Measurements from ENCODE around the gene MKI67. TPM values are rescaled to one million over a fixed set of nuclear protein-coding genes. Genes with fewer than 3 reads are reported as not detected.

The MKI67 gene
- total and polyA plus RNA-seq, 10 of the 15 experiments (the other 5 are each of a cell fraction or from before 2014, with no cell fraction given): 22.3 to 183 (median 82.9) TPM

- TF ChIP-seq SREBF1 (IDR thresholded peaks at IDR 0.05; ENCODE audit: low read length) (no peak), NFYB (IDR thresholded peaks at IDR 0.05; ENCODE audit: insufficient read depth, low read depth, low read length) (no peak), EZH2 (IDR thresholded peaks at IDR 0.05; ENCODE audit: borderline replicate concordance, control insufficient read depth, low read depth, low read length) (no peak), NBN (IDR thresholded peaks at IDR 0.05) (no peak)
These were observed 41.9 kb downstream of the MKI67 start (continued) for GRCh38 chr10:128084364-128084763.

GRCh38 chr10:128083191-128083895 is 42.9 kb downstream of the MKI67 start:
- 89% methylated on average over 15 of the region's 15 CpGs for WGBS (ENCODE audit: insufficient coverage, insufficient replicate concordance, low lambda C conversion rate, missing lambda C conversion rate)
- ChIA-PET RAD21 (ENCODE audit: unreplicated experiment) (interaction anchor here (0.9 to 1.4 kb wide), 3 partner anchors 14 to 66 kb away, joined by 3 to 4 read pairs (median 3); no protein-coding TSS in a partner anchor), SMC1A (ENCODE audit: uncharacterized antibody, unreplicated experiment) (interaction anchor here (0.8 to 1.3 kb wide), 3 partner anchors 12 to 47 kb away, joined by 3 to 7 read pairs (median 4); no protein-coding TSS in a partner anchor), CTCF (interaction anchor here (1.3 to 3.6 kb wide), 5 partner anchors 11 to 72 kb away, joined by 3 to 25 read pairs (median 5); no protein-coding TSS in a partner anchor), POLR2A (no interaction called here)
- no peaks in the 10 kb centered on the region for H3K9me3 ChIP-seq (replicated peaks; ENCODE audit: control insufficient read depth, insufficient read depth, low read length)
- no peaks in the 10 kb centered on the region for H3K27me3 ChIP-seq (replicated peaks in 1 of 2; ENCODE audit: control insufficient read depth in 2 of 2, insufficient read depth in 2 of 2, low read length in 1 of 2)
- no peaks in the 10 kb centered on the region for H4K20me1 ChIP-seq (ENCODE audit: control insufficient read depth, insufficient read depth)
- no peaks in the 10 kb centered on the region; a peak in 2 of 4 replicates for H3K36me3 ChIP-seq (ENCODE audit: control insufficient read depth in 2 of 2, insufficient read depth in 2 of 2, low read length in 1 of 2)
- no peak for DNase-seq (ENCODE audit: low read depth, low spot score)
- FAIRE-seq: no peak
- in situ Hi-C loops (cut with MboI) (no loop called here), intact Hi-C loops (cut with micrococcal nuclease; ENCODE audit: unreplicated experiment) (no loop called here)
- no peak overlapping the region for H3K27ac ChIP-seq (ENCODE audit: control insufficient read depth, insufficient read depth)
- no peak overlapping the region for H3K4me3 ChIP-seq
- no peak overlapping the region for H3K4me2 ChIP-seq (ENCODE audit: control insufficient read depth, insufficient read depth)
- no peak overlapping the region for H2AFZ ChIP-seq (ENCODE audit: control insufficient read depth, low read depth, low read length)
- ATAC-seq: no peak
- no peaks in the 10 kb centered on the region for H3K4me1 ChIP-seq (ENCODE audit: control insufficient read depth, insufficient read depth, low read length)
- no TSS peak for BruUV-seq (replicated peaks)
- no peaks in the 10 kb centered on the region for H3K79me2 ChIP-seq (ENCODE audit: control insufficient read depth, insufficient read depth, low read length)
- no peak overlapping the region for H3K9ac ChIP-seq (ENCODE audit: control insufficient read depth, insufficient read depth, low read length)
- no peak for TF ChIP-seq RCOR1 (conservative IDR thresholded peaks at IDR 0.05; ENCODE audit: low read depth, low read length)
- TF ChIP-seq ZBED1 (IDR thresholded peaks at IDR 0.05; ENCODE audit: borderline replicate concordance): no peak
- TF ChIP-seq KDM1A (IDR thresholded peaks at IDR 0.05; ENCODE audit: borderline replicate concordance): no peak
- TF ChIP-seq SMAD5 (IDR thresholded peaks at IDR 0.05; ENCODE audit: low read depth): no peak
- no peak for TF ChIP-seq SREBF1 (IDR thresholded peaks at IDR 0.05; ENCODE audit: low read length)
- no peak for TF ChIP-seq ZNF24 (IDR thresholded peaks at IDR 0.05)
- TF ChIP-seq ATF2 (IDR thresholded peaks at IDR 0.05; ENCODE audit: low read length): no peak
- TF ChIP-seq CEBPZ (IDR thresholded peaks at IDR 0.05; ENCODE audit: low read depth, low read length): no peak
- TF ChIP-seq SIN3A (IDR thresholded peaks at IDR 0.05; ENCODE audit: low read depth, low read length): no peak
- no peak for TF ChIP-seq TBL1XR1 (IDR thresholded peaks at IDR 0.05; ENCODE audit: low read depth, low read length)
- TF ChIP-seq BACH1 (IDR thresholded peaks at IDR 0.05; ENCODE audit: borderline replicate concordance): no peak
- no peak for TF ChIP-seq NKRF (conservative IDR thresholded peaks at IDR 0.05)
- TF ChIP-seq ATF3 (IDR thresholded peaks at IDR 0.05; ENCODE audit: borderline replicate concordance, extremely low read depth, low read depth, low read length): no peak
